Activated T-cell treated with anti-CD3 and anti-CD28 coated beads for 48 hours (primary cell): ENCODE measurements around the gene IFTAP.
"Not testable (repeated sequence)": the region's sequence is repeated elsewhere in the genome, so short reads cannot be mapped to it uniquely, and the experiment has no call there.

Experiments
- DNase-seq: peaks from one replicate; pipeline ENCODE4 v3.0.0-alpha.2; 2020; ENCODE audit warnings: low read depth

The IFTAP gene

GRCh38 chr11:36594316-36594989 lies at the start of gene IFTAP:
Gene IFTAP, plus strand, starts transcription at chr11:36594502. Its CDS starts 15,602 bp downstream, at chr11:36610104.
- peak; percentile 8 for DNase-seq

DNA sequence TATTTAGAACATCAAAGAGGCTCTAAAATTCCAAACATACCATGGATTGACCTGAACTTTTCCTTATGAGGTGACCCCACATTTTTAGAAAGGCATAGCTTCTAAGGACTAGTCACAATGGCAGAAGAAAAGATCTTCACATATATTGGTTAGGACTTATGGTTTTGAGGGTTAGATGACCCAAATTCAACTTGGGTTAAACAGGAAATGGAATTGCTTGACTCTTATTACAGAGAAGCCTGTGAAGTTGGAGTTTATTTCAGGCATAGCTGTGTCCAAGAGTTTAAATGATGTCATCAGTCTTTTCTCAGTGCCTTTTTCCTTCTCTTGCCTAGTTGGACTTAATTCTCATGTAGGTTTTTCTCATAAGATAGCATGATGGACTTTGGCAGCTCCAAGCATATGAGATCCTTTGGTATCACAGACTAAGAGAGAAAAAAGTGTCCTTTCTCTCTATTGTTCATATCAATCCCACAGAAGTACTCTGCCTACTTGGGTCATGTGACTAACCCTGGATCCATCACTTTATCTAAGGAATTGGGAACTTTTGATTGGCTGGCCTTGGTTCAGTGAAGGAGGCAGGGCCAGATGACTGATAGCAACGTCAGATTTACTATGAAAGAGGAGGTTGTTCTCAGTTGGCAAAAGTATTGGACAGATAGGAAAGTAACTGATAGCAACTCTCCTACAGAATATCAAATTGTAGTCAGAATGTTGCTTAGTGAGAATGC lies 43.8 kb upstream of the IFTAP start:
- no peak for DNase-seq

DNA sequence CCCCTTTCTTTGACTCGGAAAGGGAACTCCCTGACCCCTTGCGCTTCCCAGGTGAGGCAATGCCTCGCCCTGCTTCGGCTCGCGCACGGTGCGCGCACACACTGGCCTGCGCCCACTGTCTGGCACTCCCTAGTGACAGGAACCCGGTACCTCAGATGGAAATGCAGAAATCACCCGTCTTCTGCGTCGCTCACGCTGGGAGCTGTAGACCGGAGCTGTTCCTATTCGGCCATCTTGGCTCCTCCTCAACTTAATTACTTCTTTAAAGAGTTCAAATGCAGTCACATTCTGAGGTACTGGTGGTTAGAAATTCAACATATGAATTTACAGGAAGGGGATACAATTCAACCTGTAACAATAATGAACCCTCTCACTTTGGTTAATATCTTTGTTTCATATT lies 36.9 kb upstream of the IFTAP start:
- DNase-seq = not testable (repeated sequence)

GRCh38 chr11:36557991-36558390 lies 36.3 kb upstream of the IFTAP start:
- no peak for DNase-seq

DNA sequence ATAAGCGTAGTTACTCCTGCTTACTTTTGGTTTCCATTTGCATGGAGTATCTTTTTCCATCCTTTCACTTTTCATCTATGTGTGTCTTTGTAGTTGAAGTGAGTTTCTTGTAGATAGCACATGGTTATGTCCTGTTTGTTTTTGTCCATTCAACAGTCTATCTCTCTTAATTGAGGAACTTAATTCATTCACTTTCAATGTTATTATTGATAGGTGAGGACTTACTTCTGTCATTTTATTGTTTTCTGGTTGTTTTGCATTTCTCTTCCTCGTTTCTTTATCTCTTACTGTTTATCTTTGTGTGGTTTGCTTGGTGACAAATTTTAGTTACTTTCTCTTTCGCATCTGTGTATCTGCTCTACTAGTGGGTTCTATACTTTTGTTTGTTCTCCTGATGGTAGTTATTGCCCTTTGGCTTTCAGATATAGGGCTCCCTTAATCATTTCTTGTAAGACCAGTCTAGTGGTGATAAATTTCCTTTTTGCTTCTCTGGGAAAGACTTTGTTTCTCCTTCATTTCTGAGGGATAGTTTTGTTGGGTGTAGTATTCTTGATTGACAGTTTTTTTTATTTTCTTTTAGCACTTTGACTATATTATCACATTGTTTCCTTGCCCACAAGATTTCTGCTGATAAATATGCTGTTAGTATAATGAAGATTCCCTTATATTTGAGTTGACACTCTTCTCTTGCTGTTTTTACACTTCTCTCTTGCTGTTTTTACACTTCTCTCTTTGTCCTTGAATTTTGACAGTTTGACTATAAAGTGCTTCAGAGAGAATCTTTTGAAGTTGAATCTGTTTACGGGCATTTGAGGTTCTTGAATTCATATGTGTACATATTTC lies 35.5 kb upstream of the IFTAP start:
- DNase-seq = no peak

- no peak for DNase-seq
Measured at GRCh38 chr11:36564376-36565030, 29.8 kb upstream of the IFTAP start.

DNA sequence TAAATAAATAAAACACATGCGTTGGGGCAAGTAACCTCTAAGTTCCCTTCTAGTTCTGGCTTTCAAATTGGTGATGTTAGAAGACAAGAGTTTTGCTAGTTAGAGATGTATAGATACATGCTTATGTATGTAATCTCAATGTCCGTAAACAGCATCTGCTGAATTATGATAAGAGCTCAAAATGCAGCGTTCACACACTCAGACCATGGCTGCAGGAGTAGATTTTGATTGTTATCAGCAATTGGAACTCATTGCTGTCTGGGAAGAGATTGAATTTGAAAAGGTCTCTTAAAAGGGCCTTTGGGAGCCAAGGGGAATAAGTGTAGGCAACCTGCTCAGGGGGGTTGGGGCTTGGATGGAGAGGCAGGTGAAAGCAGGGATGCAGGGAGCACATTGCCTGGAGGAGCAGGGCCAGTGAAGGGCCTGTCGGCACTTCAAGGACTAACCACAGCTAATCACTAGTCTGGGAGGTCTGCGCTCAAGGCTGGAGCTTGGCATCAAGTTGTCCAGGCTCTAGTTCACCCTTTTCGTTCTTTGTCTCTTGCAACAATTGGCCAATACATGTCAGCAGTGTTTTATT lies 29.2 kb upstream of the IFTAP start:
- no peak for DNase-seq

GRCh38 chr11:36566407-36567053 lies 27.8 kb upstream of the IFTAP start:
- no peak for DNase-seq

DNA sequence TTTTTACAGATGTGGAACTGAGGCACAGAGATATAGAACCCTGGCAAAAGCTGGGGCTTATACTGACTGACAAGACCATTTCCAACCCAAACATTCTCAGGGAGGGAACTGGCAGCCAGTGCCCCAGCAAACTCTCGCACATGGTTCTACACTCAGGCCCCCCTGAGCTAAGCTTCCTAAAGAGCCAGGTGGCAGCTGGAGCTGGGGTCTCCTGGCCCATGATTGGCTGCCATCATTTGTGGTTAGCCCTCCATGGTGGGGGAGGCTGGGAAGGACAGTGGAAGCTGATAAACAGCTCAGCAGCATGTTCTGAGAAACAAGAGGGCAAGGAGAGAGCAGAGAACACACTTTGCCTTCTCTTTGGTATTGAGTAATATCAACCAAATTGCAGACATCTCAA lies 26.6 kb upstream of the IFTAP start, which contains the start of gene RAG1:
TSS of gene RAG1 (plus strand) at position 314 of the 400 bp plus-strand sequence. CDS start 5,298 bp downstream, outside the sequence.
- DNase-seq = no peak

- DNase-seq = no peak
Measured at GRCh38 chr11:36569095-36569494, 25.2 kb upstream of the IFTAP start.

DNA sequence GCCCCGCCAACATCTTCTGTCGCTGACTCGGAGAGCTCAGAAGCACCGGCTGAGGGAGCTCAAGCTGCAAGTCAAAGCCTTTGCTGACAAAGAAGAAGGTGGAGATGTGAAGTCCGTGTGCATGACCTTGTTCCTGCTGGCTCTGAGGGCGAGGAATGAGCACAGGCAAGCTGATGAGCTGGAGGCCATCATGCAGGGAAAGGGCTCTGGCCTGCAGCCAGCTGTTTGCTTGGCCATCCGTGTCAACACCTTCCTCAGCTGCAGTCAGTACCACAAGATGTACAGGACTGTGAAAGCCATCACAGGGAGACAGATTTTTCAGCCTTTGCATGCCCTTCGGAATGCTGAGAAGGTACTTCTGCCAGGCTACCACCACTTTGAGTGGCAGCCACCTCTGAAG lies 19.8 kb upstream of the IFTAP start:
- DNase-seq = no peak

DNA sequence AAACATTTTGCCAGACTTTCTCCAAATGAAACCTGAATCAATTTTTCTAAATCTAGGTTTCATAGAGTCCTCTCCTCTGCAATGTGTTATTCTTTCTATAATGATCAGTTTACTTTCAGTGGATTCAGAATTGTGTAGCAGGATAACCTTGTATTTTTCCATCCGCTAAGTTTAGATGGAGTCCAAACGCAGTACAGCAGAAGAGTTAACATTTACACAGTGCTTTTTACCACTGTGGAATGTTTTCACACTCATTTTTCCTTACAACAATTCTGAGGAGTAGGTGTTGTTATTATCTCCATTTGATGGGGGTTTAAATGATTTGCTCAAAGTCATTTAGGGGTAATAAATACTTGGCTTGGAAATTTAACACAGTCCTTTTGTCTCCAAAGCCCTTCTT lies 16.9 kb upstream of the IFTAP start:
- DNase-seq = no peak

- no peak for DNase-seq
Measured at GRCh38 chr11:36577859-36578258, 16.4 kb upstream of the IFTAP start.

- no peak for DNase-seq
Measured at GRCh38 chr11:36578458-36578857, 15.8 kb upstream of the IFTAP start.

DNA sequence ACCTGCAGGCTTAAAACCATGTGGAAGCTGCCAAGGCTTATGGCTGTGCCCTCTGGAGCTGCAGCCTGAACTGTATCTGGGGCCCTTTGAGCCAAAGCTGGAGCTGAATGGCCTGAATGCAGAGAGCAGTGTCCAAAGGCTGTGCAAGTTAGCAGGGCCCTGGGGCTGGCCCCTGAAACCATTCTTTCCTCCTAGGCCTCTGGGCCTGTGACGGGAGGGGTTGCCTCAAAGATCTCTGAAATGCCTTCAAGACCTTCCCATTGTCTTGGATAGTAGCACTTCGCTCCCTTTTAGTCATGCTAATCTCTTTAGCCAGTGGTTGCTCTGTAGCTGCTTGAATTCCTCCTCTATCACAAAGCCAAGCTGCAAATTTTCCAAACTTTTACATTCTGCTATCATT lies 12.8 kb upstream of the IFTAP start:
- no peak for DNase-seq

DNA sequence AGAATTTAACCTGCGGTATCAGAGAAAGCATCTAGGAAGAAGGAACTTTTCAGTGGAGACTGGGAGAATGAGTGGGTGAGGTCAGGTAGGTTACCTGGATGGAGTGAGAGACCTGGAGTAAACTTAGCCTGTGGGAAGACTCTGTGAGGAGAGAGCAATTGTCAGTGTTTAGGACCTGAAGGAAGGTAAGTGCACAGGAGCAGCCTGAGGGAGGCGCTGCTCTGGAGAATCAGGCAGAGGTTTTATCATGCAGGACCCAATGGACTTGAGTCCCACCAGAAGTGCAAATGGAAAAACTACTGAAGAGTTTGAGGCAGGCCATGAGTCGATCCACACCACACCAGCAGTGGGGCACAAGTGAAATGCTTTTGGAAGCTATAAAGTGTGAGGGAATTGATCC lies 10.6 kb upstream of the IFTAP start:
- no peak for DNase-seq

DNA sequence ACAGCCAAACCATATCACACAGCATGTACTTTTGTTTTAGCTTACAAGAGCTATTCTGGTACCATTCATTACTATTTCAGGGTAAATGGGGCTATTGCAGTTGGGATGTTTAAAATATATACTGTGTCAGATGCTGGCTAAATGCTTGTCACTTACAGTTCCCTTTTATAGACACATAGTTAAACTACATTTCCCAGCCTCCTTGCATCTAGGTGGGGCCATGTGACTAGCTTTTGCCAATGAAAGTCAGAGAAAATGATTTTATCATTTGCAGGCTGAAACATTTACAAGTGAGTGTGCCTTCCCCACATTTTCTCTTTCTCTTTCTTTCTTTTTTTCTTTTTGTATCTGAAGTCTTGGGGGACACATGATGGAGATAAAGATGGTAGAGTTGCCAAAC lies 7.8 kb upstream of the IFTAP start:
- no peak for DNase-seq

DNA sequence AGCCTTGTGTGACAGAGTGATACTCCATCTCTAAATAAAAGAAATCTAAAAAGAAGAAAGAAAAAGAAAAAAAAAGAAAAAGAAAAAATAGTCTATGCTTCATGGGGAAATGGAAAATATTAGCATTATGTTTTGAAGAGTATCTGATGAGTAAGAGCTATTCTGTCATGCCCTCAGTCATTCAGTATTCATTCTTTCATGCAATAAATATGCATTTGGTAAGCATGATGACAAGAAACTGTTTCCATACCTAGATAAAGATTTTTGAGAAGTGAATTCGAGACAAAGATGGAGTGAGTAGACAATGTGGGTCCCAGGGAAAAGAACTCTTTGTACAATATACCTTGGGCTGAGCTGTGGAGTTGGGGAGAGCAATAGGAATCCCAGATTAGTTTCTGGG lies 6.2 kb upstream of the IFTAP start:
- DNase-seq = no peak

- no peak for DNase-seq
Measured at GRCh38 chr11:36590513-36590912, 3.8 kb upstream of the IFTAP start.

DNA sequence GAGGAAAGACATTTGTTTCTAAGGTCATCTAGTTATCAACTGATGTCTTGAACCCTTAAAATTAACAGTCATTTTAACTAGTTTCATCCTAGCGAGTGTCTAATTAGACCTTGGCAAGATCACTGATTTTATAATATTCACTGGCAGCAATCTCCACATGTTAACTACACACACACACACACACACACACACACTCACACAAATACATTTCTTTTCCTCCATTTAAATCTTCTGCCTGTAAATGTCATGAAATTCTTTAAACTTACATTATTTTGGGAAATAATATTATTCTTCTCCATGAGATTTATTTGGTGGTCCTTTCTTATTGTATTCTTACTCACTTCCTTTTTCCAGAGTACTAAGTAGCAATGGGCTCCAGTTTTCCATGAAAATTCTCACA lies 2.9 kb upstream of the IFTAP start:
- DNase-seq = no peak

DNA sequence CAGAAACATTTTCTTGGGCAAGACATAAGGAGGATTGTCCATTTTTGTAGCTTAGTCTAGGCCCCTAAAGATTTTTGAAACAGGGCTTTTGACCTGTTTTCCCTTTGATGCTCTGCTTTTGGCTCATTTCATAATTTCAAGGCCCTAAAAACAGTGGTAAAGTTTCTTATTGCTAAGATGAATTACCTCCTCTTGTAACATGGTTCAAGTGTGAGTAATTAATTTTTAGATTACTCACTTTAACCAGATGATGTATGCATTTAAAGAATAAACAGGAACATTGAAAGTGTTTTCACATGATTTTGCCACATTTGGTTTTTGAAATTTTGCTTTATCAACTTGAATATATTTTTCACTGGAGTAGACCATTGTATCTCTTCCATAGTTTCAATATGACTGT lies 2.6 kb downstream of the IFTAP start:
- DNase-seq = no peak
